GM23338 (cell line): Measurements from ENCODE around the gene DTHD1. TPM values are rescaled to one million over a fixed set of nuclear protein-coding genes. Genes with fewer than 3 reads are reported as not detected.

Experiments
- ATAC-seq: fragments of 200-7000 bp; cut with Tn5 transposase; 3 replicates; pipeline ENCODE4 v1.9.1; 2020
- DNase-seq: peaks from one replicate; pipeline ENCODE4 v3.0.0-alpha.2; 2015; ENCODE audit warnings: low spot score
- H2AFZ ChIP-seq: fragments of 200-600 bp; sonication (generic); 2 replicates; pipeline ENCODE4 v1.8.0; 2016; ENCODE audit warnings: antibody characterized with exemption, mild to moderate bottlenecking, moderate library complexity
- H3F3A ChIP-seq: fragments of 200-600 bp; sonication (generic); replicated peaks from 2 replicates; pipeline ENCODE4 v1.8.0; 2017; ENCODE audit warnings: antibody characterized with exemption, mixed run types, low read depth
- H3K27ac ChIP-seq: fragments of 200-600 bp; sonication (generic); 2 replicates; pipeline ENCODE4 v1.6.1; 2016; ENCODE audit warnings: low read depth
- H3K27me3 ChIP-seq: fragments of 200-600 bp; sonication (generic); 2 replicates; pipeline ENCODE4 v1.8.0; 2016; ENCODE audit warnings: mild to moderate bottlenecking, mixed run types, moderate library complexity; ENCODE audit not compliant: insufficient read depth
- H3K36me3 ChIP-seq: fragments of 200-600 bp; sonication (generic); 2 replicates; pipeline ENCODE4 v1.8.0; 2016; ENCODE audit warnings: mild to moderate bottlenecking; ENCODE audit not compliant: insufficient read depth
- H3K4me1 ChIP-seq: fragments of 200-600 bp; sonication (generic); 2 replicates; pipeline ENCODE4 v1.8.0; 2016; ENCODE audit warnings: mild to moderate bottlenecking, moderate library complexity; ENCODE audit not compliant: insufficient read depth
- H3K4me2 ChIP-seq: fragments of 200-600 bp; sonication (generic); 2 replicates; pipeline ENCODE4 v1.7.1; 2017; ENCODE audit warnings: mixed run types
- H3K4me3 ChIP-seq: fragments of 200-600 bp; sonication (generic); 2 replicates; pipeline ENCODE4 v1.6.1; 2016; ENCODE audit warnings: mixed run types
- H3K79me2 ChIP-seq: fragments of 200-600 bp; sonication (generic); replicated peaks from 2 replicates; pipeline ENCODE4 v1.8.0; 2017; ENCODE audit warnings: mild to moderate bottlenecking; ENCODE audit not compliant: insufficient read depth
- H3K9me2 ChIP-seq: fragments of 200-600 bp; sonication (generic); 2 replicates; pipeline ENCODE4 v1.8.0; 2017; ENCODE audit not compliant: insufficient read depth
- H4K20me1 ChIP-seq: fragments of 200-600 bp; sonication (generic); replicated peaks from 2 replicates; pipeline ENCODE4 v1.8.0; 2017; ENCODE audit warnings: mild to moderate bottlenecking; ENCODE audit not compliant: insufficient read depth
- H3K27ac Mint-ChIP-seq: 2 replicates; pipeline ENCODE4 v1.8.0; 2020; ENCODE audit warnings: inconsistent platforms, mild to moderate bottlenecking, moderate library complexity, mixed read lengths
- H3K27me3 Mint-ChIP-seq: 3 replicates; pipeline ENCODE4 v1.8.0; 2022; ENCODE audit warnings: low read depth, mild to moderate bottlenecking, moderate library complexity, mixed read lengths, inconsistent platforms; ENCODE audit not compliant: insufficient read depth, poor library complexity
- H3K36me3 Mint-ChIP-seq: 3 replicates; pipeline ENCODE4 v1.8.0; 2021; ENCODE audit warnings: low read depth, mild to moderate bottlenecking, inconsistent platforms, moderate library complexity, mixed read lengths
- H3K4me1 Mint-ChIP-seq: 3 replicates; pipeline ENCODE4 v1.8.0; 2020; ENCODE audit warnings: mild to moderate bottlenecking, inconsistent platforms, mixed read lengths
- H3K4me3 Mint-ChIP-seq: 3 replicates; pipeline ENCODE4 v1.8.0; 2021; ENCODE audit warnings: moderate library complexity, mild to moderate bottlenecking, inconsistent platforms, mixed read lengths
- H3K9me3 Mint-ChIP-seq: 3 replicates; pipeline ENCODE4 v1.8.0; 2020; ENCODE audit warnings: moderate library complexity, mild to moderate bottlenecking, inconsistent platforms, mixed read lengths
- CREB1 ChIP-seq: fragments of 250-450 bp; sonication (Bioruptor Pico); IDR thresholded peaks from 2 replicates; pipeline ENCODE4 v1.5.0; 2020; ENCODE audit warnings: low read depth, mild to moderate bottlenecking, moderate library complexity
- ETS1 ChIP-seq: IDR thresholded peaks from 2 replicates; pipeline ENCODE4 v1.6.1; 2016; ENCODE audit warnings: antibody characterized with exemption
- EZH2 ChIP-seq: fragments of 200-600 bp; sonication (generic); IDR thresholded peaks from one replicate; pipeline ENCODE4 v1.8.0; 2017; ENCODE audit warnings: antibody characterized with exemption, mild to moderate bottlenecking, low read depth; ENCODE audit not compliant: unreplicated experiment
- EZH2phosphoT487 ChIP-seq: fragments of 200-600 bp; sonication (generic); IDR thresholded peaks from one replicate; pipeline ENCODE4 v1.8.1; 2018; ENCODE audit warnings: antibody characterized with exemption; ENCODE audit not compliant: unreplicated experiment
- JUNB ChIP-seq: IDR thresholded peaks from one replicate; pipeline ENCODE4 v1.6.1; 2016; ENCODE audit warnings: antibody characterized with exemption; ENCODE audit not compliant: unreplicated experiment
- NANOG ChIP-seq: IDR thresholded peaks from 2 replicates; pipeline ENCODE4 v1.6.1; 2016; ENCODE audit warnings: antibody characterized with exemption, borderline replicate concordance
- POLR2AphosphoS5 ChIP-seq: IDR thresholded peaks from 2 replicates; pipeline ENCODE4 v1.6.1; 2016; ENCODE audit warnings: antibody characterized with exemption, low read depth
- REST ChIP-seq: IDR thresholded peaks from one replicate; pipeline ENCODE4 v1.6.1; 2018; ENCODE audit warnings: antibody characterized with exemption; ENCODE audit not compliant: unreplicated experiment
- STAT1 ChIP-seq: IDR thresholded peaks from one replicate; pipeline ENCODE4 v1.6.1; 2016; ENCODE audit warnings: antibody characterized with exemption; ENCODE audit not compliant: unreplicated experiment
- ZNF331 ChIP-seq: fragments of 250-450 bp; sonication (Bioruptor Pico); IDR thresholded peaks from 2 replicates; pipeline ENCODE4 v1.5.0; 2020; ENCODE audit warnings: low read depth, mild to moderate bottlenecking, moderate library complexity
- ZNF462 ChIP-seq: fragments of 250-450 bp; sonication (Bioruptor Pico); IDR thresholded peaks from 2 replicates; pipeline ENCODE4 v1.5.0; 2020; ENCODE audit warnings: mild to moderate bottlenecking, moderate library complexity
- polyA plus RNA-seq: library from polyadenylated mRNA; unstranded; fragments of >200 nt; fragmentation: Nextera tagmentation; extraction: Ambion mirVana; gene quantifications from 2 replicates; pipeline ENCODE4 v1.2.1, GENCODE V29; 2016
- total RNA-seq: library from RNA; depleted of rRNA; stranded (reverse); fragments of >200 nt; shearing (Covaris generic); gene quantifications from 2 replicates; pipeline ENCODE4 v1.2.3, GENCODE V29; 2014
- TF ChIP-seq, protein P1 (sequence below), 2 experiments: fragments of 200-600 bp in 1 of 2; sonication (generic) in 1 of 2; conservative IDR thresholded peaks; 2 replicates each; pipeline versions ENCODE4 v1.5.1 to v1.6.1; 2016 to 2017; ENCODE audit warnings: antibody characterized with exemption in 2 of 2, low read depth in 2 of 2, mild to moderate bottlenecking in 2 of 2, moderate library complexity in 1 of 2

Gene DTHD1
- total and polyA plus RNA-seq, 2 experiments from 2014 or later = not detected

GRCh38 chr4:36360755-36361154 is 79.3 kb downstream of the DTHD1 start (continued):
- TF ChIP-seq STAT1 (no peak), EZH2phosphoT487 (no peak), JUNB (no peak), ETS1 (no peak), POLR2AphosphoS5 (no peak)

DNA sequence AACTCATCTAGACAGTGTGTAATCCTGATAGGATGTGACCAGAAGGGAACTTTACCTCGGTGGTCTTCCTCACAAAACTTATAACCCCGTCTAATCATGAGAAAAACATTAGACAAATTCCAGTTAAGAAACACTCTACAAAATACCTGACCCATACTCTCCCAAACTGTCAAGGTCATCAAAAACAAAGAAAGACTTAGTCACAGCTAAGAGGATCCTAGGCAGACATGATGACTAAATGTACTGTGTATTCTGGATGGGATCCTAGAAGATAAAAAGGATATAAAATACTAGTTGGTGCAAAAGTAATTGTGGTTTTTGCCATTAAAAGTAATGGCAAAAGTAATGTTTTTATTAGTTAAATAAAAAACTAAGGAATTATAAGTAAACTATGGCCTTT is 81.6 kb downstream of the DTHD1 start:
- Mint-ChIP-seq H3K36me3 (no peaks in the 10 kb centered on the region), H3K27ac (no peak overlapping the region), H3K9me3 (no peaks in the 10 kb centered on the region), H3K4me1 (no peaks in the 10 kb centered on the region), H3K27me3 (peaks cover 1% of the 10 kb centered on the region), H3K4me3 (no peak overlapping the region)
- H3K4me1 ChIP-seq = no peaks in the 10 kb centered on the region
- no peak overlapping the region for H3K27ac ChIP-seq
- no peaks in the 10 kb centered on the region for H3F3A ChIP-seq
- H2AFZ ChIP-seq = no peak overlapping the region
- no peaks in the 10 kb centered on the region for H3K36me3 ChIP-seq
- H4K20me1 ChIP-seq = no peaks in the 10 kb centered on the region
- no peak overlapping the region for H3K4me2 ChIP-seq
- H3K9me2 ChIP-seq = no peaks in the 10 kb centered on the region
- DNase-seq (no peak), ATAC-seq (no peak)
- no peak overlapping the region for H3K4me3 ChIP-seq
- no peaks in the 10 kb centered on the region for H3K27me3 ChIP-seq
- H3K79me2 ChIP-seq = no peaks in the 10 kb centered on the region
- no peak for TF ChIP-seq ZNF331 (CRISPR knock-in tag)
- TF ChIP-seq NANOG = no peak
- TF ChIP-seq, protein P1, sequence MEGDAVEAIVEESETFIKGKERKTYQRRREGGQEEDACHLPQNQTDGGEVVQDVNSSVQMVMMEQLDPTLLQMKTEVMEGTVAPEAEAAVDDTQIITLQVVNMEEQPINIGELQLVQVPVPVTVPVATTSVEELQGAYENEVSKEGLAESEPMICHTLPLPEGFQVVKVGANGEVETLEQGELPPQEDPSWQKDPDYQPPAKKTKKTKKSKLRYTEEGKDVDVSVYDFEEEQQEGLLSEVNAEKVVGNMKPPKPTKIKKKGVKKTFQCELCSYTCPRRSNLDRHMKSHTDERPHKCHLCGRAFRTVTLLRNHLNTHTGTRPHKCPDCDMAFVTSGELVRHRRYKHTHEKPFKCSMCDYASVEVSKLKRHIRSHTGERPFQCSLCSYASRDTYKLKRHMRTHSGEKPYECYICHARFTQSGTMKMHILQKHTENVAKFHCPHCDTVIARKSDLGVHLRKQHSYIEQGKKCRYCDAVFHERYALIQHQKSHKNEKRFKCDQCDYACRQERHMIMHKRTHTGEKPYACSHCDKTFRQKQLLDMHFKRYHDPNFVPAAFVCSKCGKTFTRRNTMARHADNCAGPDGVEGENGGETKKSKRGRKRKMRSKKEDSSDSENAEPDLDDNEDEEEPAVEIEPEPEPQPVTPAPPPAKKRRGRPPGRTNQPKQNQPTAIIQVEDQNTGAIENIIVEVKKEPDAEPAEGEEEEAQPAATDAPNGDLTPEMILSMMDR (conservative IDR thresholded peaks at IDR 0.05; ENCODE audit: low read depth in 2 of 2) = no peak
- TF ChIP-seq EZH2 = no peak
- TF ChIP-seq EZH2phosphoT487 = no peak
- TF ChIP-seq REST = no peak
- TF ChIP-seq ZNF462 (CRISPR knock-in tag) = no peak
- TF ChIP-seq STAT1 = no peak
- no peak for TF ChIP-seq ETS1
- no peak for TF ChIP-seq CREB1 (CRISPR knock-in tag)
- no peak for TF ChIP-seq POLR2AphosphoS5
